MM.1S (cell line): ENCODE data around the gene BMP7.

Experiments
- EZH2 ChIP-seq: fragments of 300-600 bp; sonication (generic); optimal IDR thresholded peaks from 2 replicates; pipeline ENCODE3; 2017; ENCODE audit warnings: low read depth, mild to moderate bottlenecking, antibody characterized with exemption, low read length, mixed read lengths
- EZH2phosphoT487 ChIP-seq: fragments of 300-600 bp; sonication (generic); IDR thresholded peaks from 2 replicates; pipeline ENCODE4 v1.6.1; 2018; ENCODE audit warnings: antibody characterized with exemption, low read length
- TF ChIP-seq, protein P1 (sequence below): fragments of 300-600 bp; sonication (generic); IDR thresholded peaks from 2 replicates; pipeline ENCODE4 v1.5.1; 2016; ENCODE audit warnings: antibody characterized with exemption, low read length, mixed read lengths

DNA sequence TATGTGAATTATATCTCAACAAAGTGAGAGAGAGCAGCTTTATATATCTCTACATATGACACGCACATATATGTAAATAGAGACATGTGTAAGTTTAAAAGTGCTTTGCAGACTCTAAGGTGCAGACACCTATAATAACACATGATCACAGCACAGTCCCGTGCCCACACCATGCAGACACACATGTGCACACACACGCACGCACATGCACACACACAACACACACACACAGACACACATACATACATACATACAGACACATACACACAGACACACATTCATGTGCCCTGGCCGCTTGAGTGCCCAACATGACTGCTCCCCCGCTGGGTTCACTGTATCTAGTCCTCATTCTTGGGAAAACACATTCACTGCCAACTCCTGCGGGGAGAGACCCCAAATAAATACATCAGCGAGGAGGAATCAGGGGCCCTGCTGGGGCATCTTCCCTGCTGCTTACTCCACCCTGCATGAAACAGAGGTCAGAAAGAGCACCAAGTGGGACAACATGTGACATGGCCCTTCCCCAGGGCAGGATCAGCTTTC, 121.3 kb downstream of the BMP7 start:
- TF ChIP-seq, protein P1, sequence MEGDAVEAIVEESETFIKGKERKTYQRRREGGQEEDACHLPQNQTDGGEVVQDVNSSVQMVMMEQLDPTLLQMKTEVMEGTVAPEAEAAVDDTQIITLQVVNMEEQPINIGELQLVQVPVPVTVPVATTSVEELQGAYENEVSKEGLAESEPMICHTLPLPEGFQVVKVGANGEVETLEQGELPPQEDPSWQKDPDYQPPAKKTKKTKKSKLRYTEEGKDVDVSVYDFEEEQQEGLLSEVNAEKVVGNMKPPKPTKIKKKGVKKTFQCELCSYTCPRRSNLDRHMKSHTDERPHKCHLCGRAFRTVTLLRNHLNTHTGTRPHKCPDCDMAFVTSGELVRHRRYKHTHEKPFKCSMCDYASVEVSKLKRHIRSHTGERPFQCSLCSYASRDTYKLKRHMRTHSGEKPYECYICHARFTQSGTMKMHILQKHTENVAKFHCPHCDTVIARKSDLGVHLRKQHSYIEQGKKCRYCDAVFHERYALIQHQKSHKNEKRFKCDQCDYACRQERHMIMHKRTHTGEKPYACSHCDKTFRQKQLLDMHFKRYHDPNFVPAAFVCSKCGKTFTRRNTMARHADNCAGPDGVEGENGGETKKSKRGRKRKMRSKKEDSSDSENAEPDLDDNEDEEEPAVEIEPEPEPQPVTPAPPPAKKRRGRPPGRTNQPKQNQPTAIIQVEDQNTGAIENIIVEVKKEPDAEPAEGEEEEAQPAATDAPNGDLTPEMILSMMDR = no peak
- TF ChIP-seq EZH2phosphoT487 (no peak), EZH2 (no peak)
